Neural cell (in vitro differentiated cells): ENCODE data around the gene TNRC6C.

Experiments
- EZH2 ChIP-seq: fragments of 200-600, 300-800 bp; shearing (Covaris generic), sonication (generic); IDR thresholded peaks from 2 replicates; pipeline ENCODE4 v1.6.1; 2014; ENCODE audit warnings: antibody characterized with exemption, low read length, borderline replicate concordance, mild to moderate bottlenecking; ENCODE audit not compliant: insufficient read depth, poor library complexity, severe bottlenecking
- MXI1 ChIP-seq: fragments of 450-650 bp; conservative IDR thresholded peaks from 2 replicates; pipeline ENCODE4 v1.6.1; 2014; ENCODE audit warnings: antibody characterized with exemption, mild to moderate bottlenecking; ENCODE audit not compliant: poor library complexity, severe bottlenecking
- RAD21 ChIP-seq: fragments of 450-650 bp; conservative IDR thresholded peaks from 2 replicates; pipeline ENCODE4 v1.6.1; 2014; ENCODE audit warnings: antibody characterized with exemption, mild to moderate bottlenecking, moderate library complexity

- TF ChIP-seq EZH2 (no peak), RAD21 (no peak), MXI1 (no peak)
Observed at GRCh38 chr17:77961741-77962140, 3.2 kb downstream of the TNRC6C start.
